GM18873 (cell line): ENCODE results near the gene ESYT2.

Source experiments
- ATAC-seq: cut with Tn5 transposase; IDR thresholded peaks from one replicate; pipeline ENCODE4 v1.9.1; 2021; ENCODE audit warnings: mild to moderate bottlenecking, moderate library complexity, moderate number of reproducible peaks; ENCODE audit not compliant: unreplicated experiment, low FRiP score

The ESYT2 gene

GRCh38 chr7:158805414-158805813 lies 23.9 kb downstream of the ESYT2 start:
- no peak for ATAC-seq

GRCh38 chr7:158804335-158804734 lies 25.0 kb downstream of the ESYT2 start:
- ATAC-seq: no peak

DNA sequence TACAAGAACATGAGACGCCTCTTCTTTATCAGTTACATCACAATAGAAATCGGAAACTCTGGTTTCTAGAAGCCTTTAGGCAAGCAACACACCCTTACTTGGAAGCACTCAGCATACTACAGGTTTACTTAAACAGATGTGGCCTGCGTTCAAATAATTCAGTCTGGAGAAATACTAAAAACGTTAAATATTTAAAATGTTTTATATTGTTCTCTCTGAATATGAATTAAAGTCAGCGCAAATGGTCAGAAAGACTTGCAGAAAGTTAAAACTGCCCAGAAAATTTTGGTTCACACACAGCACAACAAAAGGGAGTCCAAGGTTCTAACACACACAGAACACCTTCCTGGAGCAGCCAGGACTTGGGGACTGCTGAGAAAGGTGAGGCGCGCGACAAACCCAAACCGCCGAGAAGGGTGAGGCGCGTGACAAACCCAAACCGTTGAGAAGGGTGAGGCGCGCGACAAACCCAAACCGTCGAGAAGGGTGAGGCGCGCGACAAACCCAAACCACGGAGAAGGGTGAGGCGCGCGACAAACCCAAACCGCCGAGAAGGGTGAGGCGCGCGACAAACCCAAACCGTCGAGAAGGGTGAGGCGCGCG lies 25.8 kb downstream of the ESYT2 start:
- ATAC-seq: no peak

DNA sequence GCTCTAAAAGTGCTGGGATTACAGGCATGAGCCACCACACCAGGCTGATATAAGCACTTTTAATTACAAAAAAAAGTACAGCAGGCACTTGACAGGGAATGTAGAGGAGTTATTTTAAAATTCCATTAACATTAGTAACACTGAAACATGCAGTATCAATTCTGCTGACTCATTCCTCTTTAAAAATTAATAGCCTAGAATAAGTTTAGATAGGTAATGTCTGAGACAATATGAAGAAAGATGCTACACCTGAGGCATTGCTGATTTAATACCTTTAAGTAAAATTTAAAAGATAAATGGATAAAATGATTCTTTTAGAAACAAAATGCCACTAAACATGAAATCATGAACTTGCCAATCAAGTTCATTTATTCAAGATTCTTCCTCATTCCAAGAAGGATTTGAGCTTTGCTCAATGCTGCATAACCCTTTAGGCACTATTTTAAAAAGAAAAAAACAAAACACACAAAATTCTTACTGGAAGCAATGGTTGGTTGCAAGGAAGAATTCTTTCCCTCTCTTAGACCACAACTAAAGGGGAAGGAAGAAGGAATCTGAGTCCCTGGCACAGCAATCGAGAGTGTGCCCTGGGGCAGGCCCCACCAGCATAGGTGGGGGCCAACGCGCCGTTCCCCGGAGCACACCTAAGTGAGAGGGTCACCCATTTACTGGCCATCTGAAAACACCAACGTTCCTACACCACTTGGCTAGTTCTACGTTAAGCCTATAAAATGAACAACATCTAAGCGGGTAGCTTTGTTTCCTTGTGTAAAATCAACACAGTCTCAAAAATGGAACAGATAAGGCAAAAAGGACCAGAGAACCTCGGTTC lies 26.6 kb downstream of the ESYT2 start:
- ATAC-seq: no peak

- no peak for ATAC-seq
These were observed 30.6 kb downstream of the ESYT2 start for GRCh38 chr7:158798741-158799140.

GRCh38 chr7:158796667-158797066 lies 32.6 kb downstream of the ESYT2 start:
- no peak for ATAC-seq

DNA sequence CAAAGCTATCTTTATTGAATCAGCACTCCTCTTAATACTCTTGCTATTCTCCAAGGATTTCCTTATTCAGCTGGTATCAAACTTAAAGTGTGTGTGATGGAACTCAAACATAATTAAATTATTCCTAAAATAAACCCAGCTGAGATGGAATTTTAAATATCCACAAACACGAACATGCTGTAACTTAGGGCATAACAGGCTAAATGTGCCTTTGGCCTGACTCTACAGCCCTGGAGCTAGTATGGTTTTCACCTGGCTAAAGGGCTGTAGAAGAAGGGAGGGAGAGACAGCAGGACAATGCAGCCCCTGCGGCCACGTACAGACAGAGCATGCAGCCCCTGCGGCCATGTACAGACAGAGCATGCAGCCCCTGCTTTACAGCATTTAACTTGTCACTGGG lies 34.0 kb downstream of the ESYT2 start:
- ATAC-seq: no peak

GRCh38 chr7:158791107-158791506 lies 38.2 kb downstream of the ESYT2 start:
- ATAC-seq: no peak

DNA sequence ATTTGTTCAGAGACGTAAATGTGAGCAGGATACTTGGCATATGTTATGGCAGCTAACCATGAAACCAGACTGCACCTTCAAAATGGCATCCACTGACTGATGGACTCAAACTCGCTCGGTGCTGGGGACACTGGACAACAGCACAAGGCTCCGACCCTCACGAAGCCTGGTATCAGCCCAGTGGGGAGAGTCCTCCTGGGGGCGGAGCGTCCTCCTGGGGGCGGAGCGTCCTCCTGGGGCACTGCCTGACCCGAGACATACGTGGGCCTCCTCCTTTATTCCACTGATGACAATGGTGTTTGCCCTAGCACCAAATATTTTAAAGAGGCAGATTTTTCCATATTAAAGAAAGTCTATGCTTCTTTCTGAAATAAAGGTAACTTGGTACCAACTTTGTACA lies 39.5 kb downstream of the ESYT2 start:
- ATAC-seq: no peak

GRCh38 chr7:158786898-158787297 lies 42.4 kb downstream of the ESYT2 start:
- no peak for ATAC-seq

- no peak for ATAC-seq
These were observed 45.0 kb downstream of the ESYT2 start for GRCh38 chr7:158784270-158784669.

DNA sequence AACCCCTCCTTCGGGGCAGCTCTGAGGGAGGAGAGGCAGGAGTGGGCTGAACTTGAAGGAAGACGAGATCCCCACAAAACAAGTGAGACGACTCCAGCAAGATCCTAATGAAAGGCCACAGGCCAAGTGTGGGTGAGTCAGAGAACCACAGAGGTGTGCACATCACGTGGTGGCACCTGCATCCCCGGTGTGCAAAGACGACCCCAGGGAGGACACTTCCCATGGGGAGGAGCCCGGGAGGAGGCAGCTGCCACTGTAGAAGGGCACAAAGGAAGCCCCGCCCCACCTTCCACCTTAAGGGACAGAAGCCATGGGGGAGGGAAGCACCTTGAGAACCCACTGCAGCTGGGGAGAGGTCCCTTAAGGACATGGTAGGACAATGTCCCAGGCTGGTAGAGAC lies 45.7 kb downstream of the ESYT2 start:
- ATAC-seq: no peak

GRCh38 chr7:158782761-158783401 lies 46.4 kb downstream of the ESYT2 start:
- no peak for ATAC-seq

DNA sequence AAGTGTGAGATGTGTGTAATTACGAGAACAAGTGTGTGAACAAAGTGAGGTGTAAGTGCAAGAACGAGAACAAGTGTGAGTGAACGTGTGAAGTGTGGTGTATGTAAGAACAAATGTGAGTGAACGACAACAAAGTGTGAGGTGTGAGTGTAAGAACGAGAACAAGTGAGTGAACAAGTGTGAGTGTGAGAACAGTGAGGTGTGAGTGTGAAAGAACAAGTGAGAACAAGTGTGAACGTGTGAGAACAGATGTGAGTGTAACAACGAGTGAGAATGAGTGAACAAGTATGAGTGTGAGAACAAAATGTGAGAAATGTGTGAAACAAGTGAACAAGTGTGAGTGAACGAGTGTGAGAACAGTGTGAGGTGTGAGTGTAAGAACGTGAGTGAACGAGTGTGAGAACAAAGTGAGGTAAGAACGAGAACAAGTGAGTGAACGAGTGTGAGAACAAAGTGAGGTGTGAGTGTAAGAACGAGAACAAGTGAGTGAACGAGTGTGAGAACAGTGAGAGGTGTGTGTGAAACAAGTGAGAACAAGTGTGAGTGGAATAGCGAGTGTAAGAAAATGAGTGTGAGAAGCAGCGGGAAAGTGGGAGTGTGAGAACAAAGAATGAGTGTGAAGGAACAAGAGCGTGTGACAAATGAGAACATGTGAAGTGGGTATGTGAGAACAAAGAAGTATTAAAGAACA lies 47.2 kb downstream of the ESYT2 start:
- ATAC-seq: no peak

DNA sequence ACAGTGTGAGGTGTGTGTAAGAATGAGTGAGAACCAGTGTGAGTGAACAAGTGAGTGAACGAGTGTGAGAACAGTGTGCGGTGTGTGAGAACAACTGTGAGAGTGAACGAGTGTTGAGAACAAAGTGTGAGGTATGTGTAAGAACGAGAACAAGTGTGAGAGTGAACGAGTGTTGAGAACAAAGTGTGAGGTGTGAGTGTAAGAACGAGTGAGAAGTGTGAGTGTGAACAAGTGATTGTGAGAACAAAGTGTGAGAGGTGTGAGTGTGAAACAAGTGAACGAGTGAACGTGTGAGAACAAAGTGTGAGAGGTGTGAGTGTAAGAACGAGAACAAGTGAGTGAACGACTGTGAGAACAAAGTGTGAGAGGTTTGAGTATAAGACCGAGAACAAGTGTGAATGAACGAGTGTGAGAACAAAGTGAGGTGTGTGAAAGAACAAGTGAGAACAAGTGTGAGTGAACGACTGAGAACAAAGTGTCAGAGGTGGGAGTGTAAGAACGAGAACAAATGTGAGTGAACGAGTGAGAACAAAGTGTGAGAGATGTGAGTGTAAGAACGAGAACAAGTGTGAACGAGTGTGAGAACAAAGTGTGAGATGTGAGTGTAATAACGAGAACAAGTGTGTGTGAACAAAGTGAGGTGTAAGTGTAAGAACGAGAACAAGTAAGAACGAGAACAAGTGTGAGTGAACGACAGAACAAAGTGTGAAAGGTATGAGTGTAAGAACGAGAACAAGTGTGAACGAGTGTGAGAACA lies 47.9 kb downstream of the ESYT2 start:
- ATAC-seq: no peak

- ATAC-seq: no peak
These were observed 50.0 kb downstream of the ESYT2 start for GRCh38 chr7:158779061-158780000.

DNA sequence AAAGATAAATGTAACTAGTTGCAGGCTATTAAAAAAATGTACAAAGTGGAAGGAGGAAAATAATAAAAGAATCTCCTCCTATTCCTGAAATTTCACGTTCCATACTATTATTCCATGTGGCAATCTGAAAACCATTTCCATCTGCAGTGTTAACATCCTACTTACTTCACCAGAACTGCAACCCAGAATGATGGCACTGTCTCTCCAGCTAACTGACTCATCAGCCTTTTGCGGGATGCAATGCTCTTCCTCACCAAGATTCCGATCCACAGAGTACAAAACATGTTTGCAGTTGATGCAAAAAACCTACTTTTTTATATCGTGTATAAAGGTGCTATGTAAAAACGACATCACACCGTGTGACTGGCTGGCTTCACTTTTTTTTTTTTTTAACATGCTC lies 50.8 kb downstream of the ESYT2 start:
- ATAC-seq: no peak

GRCh38 chr7:158777793-158778192 lies 51.5 kb downstream of the ESYT2 start:
- ATAC-seq: no peak

DNA sequence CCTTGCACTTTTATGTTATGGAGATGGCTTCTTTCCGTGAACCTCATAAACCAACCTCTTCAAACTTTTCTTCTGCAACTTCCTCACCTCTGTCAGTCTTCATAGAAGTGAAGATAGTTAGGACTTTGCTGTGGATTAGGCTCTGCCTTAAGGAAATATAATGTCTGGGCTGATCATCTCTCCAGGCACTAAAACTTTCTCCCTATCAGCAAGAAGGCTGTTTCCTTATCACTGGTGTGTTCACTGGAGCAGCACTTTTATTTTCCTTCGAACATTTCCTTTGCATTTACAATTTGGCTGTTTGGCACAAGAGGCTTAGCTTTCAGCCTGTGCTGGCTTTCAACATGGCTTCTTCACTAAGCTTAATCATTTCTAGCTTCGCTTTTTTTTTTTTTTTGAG lies 52.8 kb downstream of the ESYT2 start:
- ATAC-seq: no peak
